Posterior vena cava (tissue), 2 donors: ENCODE measurements around the gene DGKH. TPM values are rescaled to one million over a fixed set of nuclear protein-coding genes. Genes with fewer than 3 reads are reported as not detected.
"Not testable (repeated sequence)": the region's sequence is repeated elsewhere in the genome, so short reads cannot be mapped to it uniquely, and the experiment has no call there.

Experiments
- DNase-seq: peaks from one replicate; pipeline ENCODE4 v3.0.0-alpha.2; 2020; ENCODE audit warnings: low spot score
- intact Hi-C, 2 donors: fragments of 100-400 bp; cut with DNase I; formaldehyde crosslinking; loops; one replicate each; pipeline versions ENCODE4 v1.14.1 to v1.14.2; 2022 to 2023
- total RNA-seq, 2 donors: library from RNA; stranded (reverse); fragmentation: NEBNext Ultra II Directional; extraction: Animal tissue kit (Norgen Biotek cat#: 25700); gene quantifications; one replicate each; pipeline ENCODE4 v1.2.1, GENCODE V29; 2021
- donor health status: DM: yes; HTN: yes; CAD: no.
- donor health status: DM: yes; HTN: yes; CAD: no.

Gene DGKH
- total RNA-seq, 2 donors from 2014 or later = 15.0 to 29.4 TPM

- intact Hi-C loops = no loop called here
Measured at GRCh38 chr13:42137856-42138537, 89.5 kb downstream of the DGKH start.

GRCh38 chr13:42140494-42140893 is 92.0 kb downstream of the DGKH start:
- intact Hi-C loops = no loop called here
- no peak for DNase-seq

More at GRCh38 chr13:42137856-42138537, 89.5 kb downstream of the DGKH start:
- DNase-seq = no peak

GRCh38 chr13:42141052-42141451 is 92.6 kb downstream of the DGKH start:
- intact Hi-C loops = not testable (repeated sequence)

GRCh38 chr13:42146359-42146758 is 97.9 kb downstream of the DGKH start:
- DNase-seq = no peak
- intact Hi-C loops = no loop called here

More at GRCh38 chr13:42141052-42141451, 92.6 kb downstream of the DGKH start:
- not testable (repeated sequence) for DNase-seq

GRCh38 chr13:42148538-42148937 is 100.1 kb downstream of the DGKH start:
- no peak for DNase-seq
- intact Hi-C loops = no loop called here

GRCh38 chr13:42149136-42149535 is 100.7 kb downstream of the DGKH start:
- intact Hi-C loops = no loop called here
- DNase-seq = no peak

- intact Hi-C loops = loop anchor here in 1 of 2 donors (2.0 kb wide), 1 partner anchor 21 kb away; no protein-coding TSS in a partner anchor
Measured at GRCh38 chr13:42151781-42152180, 103.3 kb downstream of the DGKH start.

GRCh38 chr13:42152495-42152894 is 104.0 kb downstream of the DGKH start:
- intact Hi-C loops = no loop called here
- no peak for DNase-seq

More at GRCh38 chr13:42151781-42152180, 103.3 kb downstream of the DGKH start:
- DNase-seq = no peak

GRCh38 chr13:42153199-42154113 is 105.0 kb downstream of the DGKH start:
- no peak for DNase-seq
- intact Hi-C loops = no loop called here

- intact Hi-C loops = no loop called here
- no peak for DNase-seq
Measured at GRCh38 chr13:42155251-42155650, 106.8 kb downstream of the DGKH start.

- DNase-seq, intact Hi-C loops: not testable (repeated sequence)
Measured at GRCh38 chr13:42163338-42163737, 114.9 kb downstream of the DGKH start.

- intact Hi-C loops, DNase-seq: not testable (repeated sequence)
Measured at GRCh38 chr13:42163910-42164309, 115.5 kb downstream of the DGKH start.

- DNase-seq = no peak
- intact Hi-C loops = no loop called here
Measured at GRCh38 chr13:42164557-42165125, 116.2 kb downstream of the DGKH start.

- intact Hi-C loops = no loop called here
- no peak for DNase-seq
Measured at GRCh38 chr13:42168496-42168895, 120.0 kb downstream of the DGKH start.

- DNase-seq = no peak
- intact Hi-C loops = no loop called here
Measured at GRCh38 chr13:42170029-42170428, 121.6 kb downstream of the DGKH start.

GRCh38 chr13:42173789-42174343 is 125.4 kb downstream of the DGKH start:
- intact Hi-C loops = no loop called here
- no peak for DNase-seq

- no peak for DNase-seq
- intact Hi-C loops = no loop called here
Measured at GRCh38 chr13:42174344-42175162, 126.1 kb downstream of the DGKH start.

- intact Hi-C loops = no loop called here
- DNase-seq = no peak
Measured at GRCh38 chr13:42176294-42176693, 127.8 kb downstream of the DGKH start.

GRCh38 chr13:42177189-42177588 is 128.7 kb downstream of the DGKH start:
- intact Hi-C loops = no loop called here

More at GRCh38 chr13:42177189-42177588, 128.7 kb downstream of the DGKH start:
- no peak for DNase-seq
